Activated CD4-positive, alpha-beta T cell treated with anti-CD3 and anti-CD28 coated beads, Interleukin-2, amount 50 U/mL, for 4 hours (primary cell): Measurements from ENCODE around the gene MBTD1.

Experiments used
- DNase-seq, 2 experiments: peaks; one replicate each; pipeline ENCODE4 v3.0.0-alpha.2; 2020

Gene MBTD1

DNA sequence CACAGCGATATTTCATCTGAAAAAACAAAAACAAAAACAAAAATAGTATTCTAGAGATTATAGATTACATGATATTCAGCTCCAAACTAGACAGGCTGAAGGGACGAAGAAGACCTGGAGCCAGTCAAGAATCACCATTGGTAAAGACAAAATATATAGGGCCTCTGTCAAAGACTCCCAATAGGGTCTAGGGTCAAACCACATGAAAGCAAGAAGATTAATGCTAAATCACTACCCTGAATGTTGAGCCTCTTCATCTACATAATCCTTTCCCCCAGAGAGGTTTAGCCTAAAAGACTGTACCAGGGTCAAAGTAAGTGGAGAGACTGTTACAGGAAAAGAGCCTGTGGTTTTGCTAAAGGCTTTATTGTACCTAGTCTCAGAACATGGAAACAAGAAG lies 117.3 kb downstream of the MBTD1 start:
- DNase-seq: no peak

DNA sequence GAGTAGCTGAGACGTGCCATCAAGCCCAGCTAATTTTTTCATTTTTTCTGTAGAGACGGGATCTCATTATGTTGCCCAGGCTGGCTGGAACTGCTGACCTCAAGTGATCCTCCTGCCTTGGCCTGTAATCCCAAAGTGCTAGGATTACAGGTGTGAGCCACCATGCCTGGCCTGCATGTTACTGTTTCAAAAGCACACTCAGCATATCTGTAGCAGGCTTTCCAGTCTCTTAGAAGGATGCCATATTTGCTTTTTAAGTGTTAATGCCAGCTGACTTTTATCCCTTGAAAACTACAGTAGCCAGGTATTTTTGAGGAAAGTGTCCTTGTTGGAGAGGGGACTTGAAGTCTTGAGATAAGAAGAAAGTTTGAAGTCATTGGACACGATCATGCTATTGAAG lies 123.9 kb downstream of the MBTD1 start:
- DNase-seq: no peak

DNA sequence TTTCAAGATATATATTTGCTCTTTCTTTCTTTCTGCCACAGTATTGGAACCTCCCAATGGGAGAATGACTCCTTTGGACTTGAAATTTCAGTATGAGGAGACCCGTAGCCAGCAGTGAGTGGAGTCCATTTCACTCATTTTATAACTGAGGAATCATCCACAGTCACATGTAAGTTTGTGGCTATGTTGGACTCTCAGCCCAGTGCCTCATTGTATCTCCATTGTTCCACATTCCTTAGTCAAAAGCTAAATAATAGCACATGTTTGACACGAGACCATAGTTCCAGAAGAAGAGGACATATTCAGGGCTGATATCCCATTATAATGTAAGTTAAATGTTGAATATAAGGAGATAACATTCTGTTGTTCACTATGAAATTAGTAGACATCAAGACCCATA lies 126.5 kb downstream of the MBTD1 start:
- no peak for DNase-seq

DNA sequence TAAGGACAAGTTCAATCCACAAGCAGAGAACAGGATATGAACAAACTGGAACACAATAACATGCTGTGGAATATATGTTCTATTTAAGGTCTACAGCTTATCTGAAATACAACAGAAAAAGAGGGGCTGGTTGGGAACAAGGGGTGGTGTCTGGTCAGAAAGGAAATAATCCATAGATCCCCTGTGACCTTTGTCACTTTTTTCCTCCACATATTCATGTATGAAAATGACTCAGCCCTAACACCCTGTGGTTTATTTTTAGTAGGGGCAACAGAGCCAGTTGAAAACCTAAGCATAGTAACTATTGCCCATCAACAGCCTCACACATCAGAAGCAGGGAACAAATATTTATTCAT lies 126.9 kb downstream of the MBTD1 start:
- DNase-seq: no peak

DNA sequence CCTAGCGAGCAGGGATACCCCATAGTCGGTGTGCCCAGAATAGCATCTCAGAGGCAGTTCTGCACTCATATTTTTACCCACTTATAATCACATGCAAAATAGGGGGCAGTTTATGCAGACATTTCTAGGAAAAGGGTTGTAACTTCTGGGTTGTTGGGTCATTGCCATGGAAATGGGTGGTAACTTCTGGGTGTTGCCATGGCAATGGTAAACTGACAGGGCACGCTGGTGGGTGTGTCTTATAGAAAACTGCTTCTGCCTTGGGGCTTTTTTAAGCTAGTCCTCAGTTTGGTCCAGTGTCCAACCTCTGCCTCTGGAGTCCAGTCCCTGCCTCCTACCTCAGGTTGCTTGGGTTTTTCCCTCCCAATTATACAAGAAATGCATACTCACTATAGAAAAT lies 131.8 kb downstream of the MBTD1 start:
- DNase-seq: no peak
